ENCODE results near the gene ADGRD1.

Gene ADGRD1

DNA sequence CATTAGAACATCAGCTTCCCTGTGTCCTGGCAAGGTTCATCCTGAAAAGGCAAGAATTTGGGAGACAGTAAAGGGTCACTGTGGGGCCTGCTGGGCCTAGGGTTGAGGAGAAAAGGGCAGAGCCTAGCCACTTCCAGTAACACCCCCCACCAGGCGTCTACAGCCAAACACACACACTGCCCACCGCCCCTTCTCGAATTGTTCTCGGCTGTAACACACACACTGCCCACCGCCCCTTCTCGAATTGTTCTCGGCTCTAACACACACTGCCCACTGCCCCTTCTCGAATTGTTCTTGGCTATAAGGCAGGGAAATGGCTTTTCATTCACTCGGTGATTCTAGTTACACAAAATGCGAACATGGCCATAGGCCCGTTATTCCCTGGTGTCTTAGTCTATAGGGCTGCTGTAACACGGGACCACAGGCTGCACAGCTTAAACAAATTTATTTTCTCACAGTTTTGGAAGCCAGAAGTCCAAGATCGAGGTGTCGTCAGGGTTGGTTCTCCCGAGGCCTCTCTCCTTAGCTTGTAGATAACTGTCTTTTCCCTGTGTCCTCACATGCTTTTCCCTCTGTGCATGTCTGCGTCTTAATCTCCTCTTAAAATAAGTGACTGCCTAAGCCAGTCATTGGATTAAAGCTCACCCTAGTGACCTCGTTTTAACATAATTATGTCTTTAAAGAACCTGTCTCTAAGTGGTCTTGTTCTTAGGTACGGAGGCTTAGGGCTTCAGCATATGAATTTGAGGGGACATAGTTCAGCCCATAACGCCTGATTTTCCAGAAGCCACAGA is 171.0 kb downstream of the ADGRD1 start:
- TF ChIP-seq FOXP2 (optimal IDR thresholded peaks at IDR 0.05; ENCODE audit: borderline replicate concordance, extremely low read depth, extremely low read length, insufficient read depth) (no peak), REST (IDR thresholded peaks at IDR 0.05; ENCODE audit: insufficient read depth in 1 of 2, low read depth in 2 of 2, low read length in 2 of 2) (no peak), SIN3A (IDR thresholded peaks at IDR 0.05; ENCODE audit: borderline replicate concordance, insufficient read depth, low read length) (no peak), POLR2AphosphoS5 (IDR thresholded peaks at IDR 0.05; ENCODE audit: low read depth, low read length) (no peak), TAF1 (IDR thresholded peaks at IDR 0.05; ENCODE audit: borderline replicate concordance, insufficient read depth, low read length) (no peak)

GRCh38 chr12:131126662-131127173 is 173.0 kb downstream of the ADGRD1 start:
- no peak for TF ChIP-seq FOXP2 (optimal IDR thresholded peaks at IDR 0.05; ENCODE audit: borderline replicate concordance, extremely low read depth, extremely low read length, insufficient read depth)
- TF ChIP-seq SIN3A (IDR thresholded peaks at IDR 0.05; ENCODE audit: borderline replicate concordance, insufficient read depth, low read length): no peak
- TF ChIP-seq POLR2AphosphoS5 (IDR thresholded peaks at IDR 0.05; ENCODE audit: low read depth, low read length): no peak
- TF ChIP-seq TAF1 (IDR thresholded peaks at IDR 0.05; ENCODE audit: borderline replicate concordance, insufficient read depth, low read length): no peak
- TF ChIP-seq REST (IDR thresholded peaks at IDR 0.05; ENCODE audit: insufficient read depth in 1 of 2, low read depth in 2 of 2, low read length in 2 of 2): no peak

DNA sequence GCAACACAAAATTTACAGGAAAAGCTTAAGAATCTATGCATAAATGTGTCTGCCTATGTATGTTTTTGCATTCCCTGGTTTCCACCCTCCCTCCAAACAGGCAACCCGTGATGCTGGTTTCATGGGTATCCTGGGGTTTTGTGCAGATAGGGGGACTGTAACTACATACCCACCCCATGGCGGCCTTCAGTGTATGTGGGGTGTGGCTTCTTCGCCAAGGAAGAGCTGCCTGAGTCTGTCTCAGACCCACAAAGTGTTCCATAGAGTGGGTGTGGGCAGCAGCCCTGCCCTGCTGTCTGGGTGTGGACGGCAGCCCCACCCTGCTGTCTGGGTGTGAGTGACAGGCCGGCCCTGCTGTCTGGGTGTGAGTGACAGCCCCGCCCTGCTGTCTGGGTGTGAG is 174.8 kb downstream of the ADGRD1 start:
- no peak for TF ChIP-seq TAF1 (IDR thresholded peaks at IDR 0.05; ENCODE audit: borderline replicate concordance, insufficient read depth, low read length)
- TF ChIP-seq REST (IDR thresholded peaks at IDR 0.05; ENCODE audit: insufficient read depth in 1 of 2, low read depth in 2 of 2, low read length in 2 of 2): no peak
- TF ChIP-seq POLR2AphosphoS5 (IDR thresholded peaks at IDR 0.05; ENCODE audit: low read depth, low read length): no peak
- TF ChIP-seq SIN3A (IDR thresholded peaks at IDR 0.05; ENCODE audit: borderline replicate concordance, insufficient read depth, low read length): no peak
- no peak for TF ChIP-seq FOXP2 (optimal IDR thresholded peaks at IDR 0.05; ENCODE audit: borderline replicate concordance, extremely low read depth, extremely low read length, insufficient read depth)

DNA sequence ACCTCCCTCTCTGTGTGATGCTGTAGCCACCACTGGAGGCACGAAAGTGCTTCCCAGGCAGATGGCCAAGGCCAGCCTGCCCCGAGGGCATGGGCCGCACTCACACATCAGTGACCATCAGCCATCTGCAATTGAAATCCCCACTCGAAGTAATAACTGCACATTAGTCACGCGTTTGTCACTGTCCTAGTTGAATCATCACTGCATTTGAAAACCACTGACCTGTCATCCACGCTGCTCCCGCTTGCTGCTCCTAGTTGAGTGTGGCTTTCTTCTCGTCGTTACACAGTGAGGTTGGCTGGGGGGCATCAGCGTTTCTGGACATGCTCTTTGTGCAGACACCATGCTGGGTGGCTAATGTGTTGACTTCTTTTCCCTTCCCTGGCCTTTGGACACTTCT is 176.1 kb downstream of the ADGRD1 start:
- TF ChIP-seq FOXP2 (optimal IDR thresholded peaks at IDR 0.05; ENCODE audit: borderline replicate concordance, extremely low read depth, extremely low read length, insufficient read depth) (no peak), TAF1 (IDR thresholded peaks at IDR 0.05; ENCODE audit: borderline replicate concordance, insufficient read depth, low read length) (no peak), POLR2AphosphoS5 (IDR thresholded peaks at IDR 0.05; ENCODE audit: low read depth, low read length) (no peak), SIN3A (IDR thresholded peaks at IDR 0.05; ENCODE audit: borderline replicate concordance, insufficient read depth, low read length) (no peak), REST (IDR thresholded peaks at IDR 0.05; ENCODE audit: insufficient read depth in 1 of 2, low read depth in 2 of 2, low read length in 2 of 2) (no peak)

All from PFSK-1 (cell line).